ENCODE results near the gene NGF.
"Not testable (repeated sequence)": the region's sequence is repeated elsewhere in the genome, so short reads cannot be mapped to it uniquely, and the experiment has no call there.

NGF gene

DNA sequence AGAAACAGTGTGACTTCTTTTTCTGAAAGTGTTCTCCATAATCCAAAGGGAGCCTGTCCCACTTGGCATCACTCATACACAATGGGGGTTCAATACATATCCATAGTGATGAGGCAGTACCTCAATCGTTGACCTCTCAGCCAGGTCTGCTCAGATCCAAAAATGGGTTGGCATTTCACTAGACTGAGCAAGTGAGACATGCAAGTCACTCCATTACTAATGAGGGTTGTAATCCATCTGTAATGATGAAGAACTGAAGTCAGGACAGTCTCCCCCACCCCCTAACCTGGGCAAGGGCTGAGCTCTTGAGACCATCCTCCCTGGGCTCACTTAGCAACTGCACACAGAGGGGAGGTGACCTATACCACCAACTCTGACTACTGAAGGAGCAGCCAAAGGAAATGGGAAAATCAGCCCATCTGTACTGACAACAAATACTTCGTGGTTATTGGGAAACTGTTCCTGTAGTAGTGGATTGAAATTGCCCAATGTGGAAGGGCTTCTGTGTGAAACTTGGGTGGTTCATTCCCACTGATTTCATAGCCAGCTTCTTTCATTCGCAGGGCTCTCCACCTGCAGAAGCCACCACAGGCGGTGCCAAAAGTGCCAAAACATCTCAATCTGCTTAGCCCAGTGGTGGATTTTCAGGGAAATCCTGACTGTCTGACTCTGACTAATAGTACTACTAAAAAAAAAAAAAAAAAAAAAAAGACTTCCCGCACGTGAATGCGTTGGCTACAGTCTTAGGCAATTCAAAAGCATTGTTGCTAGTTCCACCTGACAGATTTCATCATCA, 5.0 kb downstream of the NGF start:
- FAIRE-seq = no peak

GRCh38 chr1:115331558-115332331, 6.3 kb downstream of the NGF start:
- FAIRE-seq = no peak

DNA sequence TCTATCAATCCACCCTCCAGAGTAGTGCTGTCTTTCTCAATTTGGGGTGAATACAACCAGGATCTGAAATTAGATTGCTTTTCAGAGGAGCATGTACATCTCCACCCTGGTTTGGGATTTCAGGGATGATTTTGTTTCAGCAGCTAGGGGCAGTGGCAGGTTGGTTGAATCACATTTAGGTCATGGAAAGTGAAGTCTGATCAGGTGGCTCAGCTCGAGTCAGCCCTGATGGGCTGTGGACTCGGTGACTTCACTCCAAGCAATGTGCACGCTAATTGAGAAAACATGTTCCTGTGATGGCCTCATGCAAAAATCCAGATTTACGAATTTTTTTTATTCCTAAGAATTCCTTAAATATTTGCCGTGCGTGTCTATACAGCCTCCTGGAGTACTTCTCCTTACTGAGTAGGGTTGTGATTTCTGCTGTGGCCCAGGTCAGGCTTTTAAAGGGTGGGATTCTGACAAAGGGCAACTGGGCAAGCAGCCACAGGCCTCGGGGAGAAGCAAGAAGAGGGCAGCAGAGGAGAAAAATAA, 7.5 kb downstream of the NGF start:
- no peak for FAIRE-seq

DNA sequence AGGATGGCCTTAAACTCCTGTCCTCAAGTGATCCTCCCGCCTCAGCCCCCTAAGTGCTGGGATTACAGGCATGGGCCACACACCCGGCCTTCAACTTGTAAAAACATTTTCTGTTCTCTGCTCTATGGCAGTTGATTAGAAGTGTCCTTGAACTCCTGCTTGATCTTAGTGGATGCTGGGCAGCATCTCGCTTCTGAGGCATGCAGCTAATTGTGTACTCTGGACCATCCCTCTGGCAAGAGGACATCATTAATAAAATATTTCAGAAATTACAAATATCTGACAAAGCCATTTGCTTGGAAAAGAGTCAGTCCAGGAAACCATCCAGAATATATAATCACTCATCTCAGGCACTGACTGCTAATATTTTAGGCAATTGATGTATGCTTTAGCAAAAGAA, 8.1 kb downstream of the NGF start:
- no peak for FAIRE-seq

DNA sequence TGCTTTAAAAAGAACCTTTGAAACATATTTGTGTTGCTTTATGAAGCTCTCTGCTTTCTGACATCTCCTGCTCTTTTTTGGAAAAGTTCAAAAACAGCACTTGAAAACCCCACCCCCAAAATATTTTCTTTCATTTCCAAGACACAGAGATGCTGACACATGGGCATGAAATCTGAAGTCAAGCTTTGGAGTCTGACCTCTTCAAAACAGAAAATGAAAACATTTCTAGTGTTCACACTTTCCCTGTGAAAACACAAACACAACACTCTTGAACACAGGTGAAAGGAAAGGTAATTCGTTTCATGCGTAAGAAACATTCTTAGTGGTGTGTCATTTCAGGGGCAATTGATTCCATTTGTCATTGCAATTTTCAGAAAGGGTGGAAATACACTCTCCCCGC, 10.8 kb downstream of the NGF start:
- FAIRE-seq = no peak

DNA sequence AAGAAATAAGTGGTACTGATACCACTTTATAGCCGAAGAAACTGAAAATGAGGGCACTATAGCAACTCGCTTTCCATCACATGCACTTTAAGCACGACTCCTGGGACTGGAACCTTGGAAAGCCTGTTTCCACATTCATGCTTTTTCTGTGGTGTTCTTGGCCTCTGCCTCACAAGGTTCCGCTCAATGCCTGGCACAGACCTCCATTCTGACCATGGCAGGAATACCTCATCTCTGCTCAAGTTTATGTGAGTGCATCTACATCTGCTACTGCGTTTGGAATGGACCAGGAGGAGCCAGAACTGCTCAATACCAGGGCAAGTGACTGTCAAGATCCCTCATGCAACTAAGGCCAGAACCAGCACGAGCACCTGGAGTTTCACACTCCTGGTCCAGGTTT, 11.6 kb downstream of the NGF start:
- FAIRE-seq = no peak

DNA sequence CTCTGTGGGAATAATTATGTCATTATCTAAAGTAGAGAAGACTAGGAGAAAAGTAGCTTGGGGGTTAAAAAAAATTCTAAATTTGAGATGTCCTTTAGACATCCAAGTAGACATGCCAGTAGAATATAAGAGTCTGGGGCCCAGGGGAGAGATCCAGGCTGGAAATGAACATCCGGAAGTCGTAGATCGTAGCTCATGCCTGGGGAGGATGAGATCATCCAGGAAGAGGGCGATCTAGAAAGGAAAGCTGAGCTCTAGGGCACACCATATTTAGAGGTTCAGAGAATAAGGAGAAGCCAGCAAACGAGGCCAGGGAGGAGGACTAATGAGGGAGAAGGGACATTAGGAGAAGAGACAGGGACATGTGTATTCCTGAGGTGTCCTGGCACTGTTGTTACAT, 12.2 kb downstream of the NGF start:
- no peak for FAIRE-seq

GRCh38 chr1:115324649-115325420, 13.2 kb downstream of the NGF start:
- FAIRE-seq = no peak

- FAIRE-seq = no peak
Observed at GRCh38 chr1:115323366-115324004, 14.6 kb downstream of the NGF start.

DNA sequence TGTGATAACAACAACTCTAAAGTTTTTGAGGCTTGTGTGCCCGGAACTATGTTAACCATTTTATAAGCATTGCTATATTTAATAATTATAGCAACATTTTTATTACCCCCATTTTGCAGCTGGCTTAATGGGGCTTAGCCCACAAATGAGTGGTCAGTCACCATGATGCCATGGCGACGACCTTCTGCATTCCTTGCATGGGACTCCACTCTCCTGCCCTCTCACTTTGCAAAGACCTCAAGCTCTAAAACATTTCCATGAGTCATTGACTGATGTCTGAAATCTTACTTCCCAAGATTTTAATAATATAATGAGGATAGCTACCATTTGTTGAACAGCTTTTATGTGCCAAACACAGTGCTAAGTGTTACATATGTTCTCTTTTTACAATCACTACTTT, 15.4 kb downstream of the NGF start:
- FAIRE-seq = no peak

DNA sequence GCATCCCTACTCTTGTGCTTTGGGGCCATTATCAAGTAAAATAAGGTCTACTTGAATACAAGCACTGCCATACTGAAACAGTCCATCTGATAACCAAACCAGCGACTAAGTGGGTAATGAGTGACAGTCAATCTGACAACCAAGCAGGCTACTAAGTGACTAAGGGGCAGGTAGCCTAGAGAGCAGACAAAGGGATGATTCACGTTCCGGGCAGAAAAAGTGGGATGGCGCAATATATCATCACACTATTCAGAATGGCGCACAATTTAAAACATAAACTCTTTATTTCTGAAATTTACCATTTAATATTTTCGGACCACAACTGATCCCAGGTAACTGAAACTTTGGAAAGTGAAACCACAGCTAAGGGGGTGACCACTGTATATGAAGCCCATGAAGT, 17.7 kb downstream of the NGF start:
- no peak for FAIRE-seq

- FAIRE-seq = no peak
Observed at GRCh38 chr1:115319706-115320105, 18.3 kb downstream of the NGF start.

GRCh38 chr1:115317101-115318012, 20.7 kb downstream of the NGF start:
- no peak for FAIRE-seq

DNA sequence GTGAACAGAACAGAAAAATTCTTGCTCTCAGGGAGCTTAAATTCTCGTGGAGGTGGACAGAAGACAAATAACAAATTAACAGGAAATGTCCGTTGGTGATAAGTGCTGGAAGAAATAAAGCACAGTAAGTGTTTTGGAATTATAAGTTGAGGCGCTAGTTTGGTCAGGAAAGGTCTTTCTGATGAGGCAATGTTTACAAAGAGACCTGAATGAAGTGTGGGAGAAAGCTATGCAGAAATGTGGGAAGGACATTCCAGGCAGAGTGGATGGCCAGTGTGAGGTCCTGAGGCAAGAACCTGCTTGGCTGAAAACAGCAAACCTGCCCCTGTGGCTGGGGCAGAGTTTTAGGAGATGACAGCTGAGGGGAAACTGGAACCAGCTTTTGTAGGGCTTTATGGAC, 23.3 kb downstream of the NGF start:
- no peak for FAIRE-seq

- no peak for FAIRE-seq
Observed at GRCh38 chr1:115314092-115314491, 24.0 kb downstream of the NGF start.

DNA sequence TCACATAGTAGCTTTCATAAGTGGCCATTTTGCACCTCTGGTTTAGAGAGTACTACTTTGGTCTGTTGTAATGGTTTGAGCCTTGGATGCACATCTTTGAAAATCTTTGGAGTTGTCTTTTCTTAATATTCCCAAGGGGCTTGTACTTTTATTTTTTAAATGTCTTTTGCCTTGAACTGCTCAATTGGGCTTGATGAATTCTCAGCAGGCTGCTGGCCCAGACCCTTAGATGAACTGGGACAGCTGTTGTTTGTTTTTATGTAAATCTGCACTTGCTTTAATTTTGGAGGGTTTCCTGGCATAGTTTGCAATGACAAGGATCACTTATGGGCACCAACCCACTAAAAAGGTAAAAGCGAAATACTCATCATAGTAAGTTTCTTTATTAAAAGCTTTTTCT, 24.9 kb downstream of the NGF start:
- FAIRE-seq = no peak

DNA sequence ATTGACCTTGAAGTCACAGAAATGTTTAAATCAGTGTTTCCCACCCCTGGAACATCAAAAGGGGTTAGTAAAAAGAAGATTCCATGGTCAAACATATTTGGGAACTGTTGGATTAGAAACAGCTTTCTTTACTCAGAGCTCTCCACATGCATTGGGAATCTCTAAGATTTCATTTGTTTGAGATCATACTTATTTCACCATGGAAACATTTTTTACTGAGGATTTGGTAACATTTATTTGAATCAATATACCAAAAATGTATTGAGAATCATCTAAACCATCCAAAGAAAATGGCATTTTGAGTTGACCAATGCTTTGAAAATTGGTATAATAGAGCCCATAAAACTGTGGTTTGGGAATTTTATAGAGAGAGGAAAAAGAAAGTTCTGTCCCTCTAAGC, 25.3 kb downstream of the NGF start:
- no peak for FAIRE-seq

- no peak for FAIRE-seq
Observed at GRCh38 chr1:115311474-115311989, 26.5 kb downstream of the NGF start.

GRCh38 chr1:115310581-115311473, 27.2 kb downstream of the NGF start:
- FAIRE-seq = no peak

DNA sequence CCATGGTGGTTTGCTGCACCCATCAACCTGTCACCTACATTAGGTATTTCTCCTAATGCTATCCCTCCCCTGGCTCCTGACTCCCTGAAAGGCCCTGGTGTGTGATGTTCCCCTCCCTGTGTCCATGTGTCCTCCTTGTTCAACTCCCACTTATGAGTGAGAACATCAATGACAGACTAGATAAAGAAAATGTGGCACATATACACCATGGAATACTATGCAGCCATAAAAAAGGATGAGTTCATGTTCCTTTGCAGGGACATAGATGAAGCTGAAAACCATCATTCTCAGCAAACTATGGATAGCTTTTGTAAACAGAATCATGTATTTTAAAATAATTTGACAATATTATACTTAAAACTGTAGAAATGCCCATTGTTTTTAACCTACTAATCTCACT, 28.5 kb downstream of the NGF start:
- FAIRE-seq = not testable (repeated sequence)

Data from colon (tissue), 2 donors.